ENCODE results near the gene PTPRK.

The PTPRK gene

GRCh38 chr6:128246472-128247260, 273.7 kb downstream of the PTPRK start:
- no peak for DNase-seq (ENCODE audit: low read depth)

GRCh38 chr6:128244751-128245405, 275.5 kb downstream of the PTPRK start:
- DNase-seq (ENCODE audit: low read depth) = no peak

GRCh38 chr6:128242765-128243403, 277.5 kb downstream of the PTPRK start:
- no peak for DNase-seq (ENCODE audit: low read depth)

DNA sequence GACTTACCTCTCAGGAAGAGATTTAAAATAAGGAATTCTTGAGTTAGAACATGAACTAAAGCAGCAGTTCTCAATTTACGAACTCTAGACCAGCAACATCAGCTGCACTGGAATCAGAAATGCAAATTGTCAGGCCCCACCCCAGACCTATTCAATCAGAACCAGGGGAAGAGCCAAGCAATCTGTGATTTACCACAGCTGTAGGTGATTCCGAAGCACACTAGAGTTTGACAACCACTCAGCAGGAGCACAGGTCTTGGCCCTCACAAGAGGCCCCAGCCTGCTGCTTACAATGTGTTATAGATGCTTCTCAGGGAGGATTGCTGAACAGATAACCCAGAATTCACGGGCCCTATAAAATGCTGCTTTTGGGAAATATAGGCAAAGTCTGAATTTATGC, 279.2 kb downstream of the PTPRK start:
- no peak for DNase-seq (ENCODE audit: low read depth)

DNA sequence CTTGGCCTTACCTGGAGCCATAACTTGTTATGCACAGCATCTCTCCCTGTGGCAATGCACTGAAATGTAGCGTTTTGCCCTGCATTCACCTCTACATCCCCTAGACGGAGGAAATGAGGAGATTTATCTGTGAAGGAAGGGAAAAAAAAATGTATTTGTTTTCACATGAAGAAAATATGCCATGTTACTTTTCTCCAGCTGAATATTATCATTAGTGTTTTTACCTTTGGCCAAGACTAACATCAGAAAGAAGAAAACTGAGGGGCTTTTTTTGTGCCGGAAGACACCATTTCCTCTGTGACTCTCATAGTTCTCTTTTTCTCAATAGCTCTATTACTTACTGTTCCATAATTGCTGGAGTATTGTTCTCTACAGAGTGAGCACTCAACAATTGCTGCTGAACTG, 280.4 kb downstream of the PTPRK start:
- DNase-seq (ENCODE audit: low read depth) = no peak

DNA sequence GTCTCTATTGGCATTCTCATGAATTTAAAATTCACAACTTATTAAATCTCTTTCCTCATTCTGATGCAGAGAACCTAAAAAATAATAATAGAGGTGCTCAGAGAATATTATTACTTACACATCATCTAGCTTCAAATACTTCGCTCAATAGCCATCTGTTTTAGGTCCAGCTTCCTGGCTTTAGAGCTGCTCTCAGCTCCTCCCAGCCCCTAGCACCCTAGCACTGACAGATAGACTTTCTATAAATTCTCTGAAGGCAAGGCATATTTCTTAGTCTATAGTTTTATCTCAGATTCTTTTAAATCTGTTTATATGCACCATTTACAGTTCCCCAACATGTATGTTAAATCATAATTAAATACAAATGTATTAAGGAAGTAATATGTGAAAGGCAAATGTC, 281.3 kb downstream of the PTPRK start:
- no peak for DNase-seq (ENCODE audit: low read depth)

DNA sequence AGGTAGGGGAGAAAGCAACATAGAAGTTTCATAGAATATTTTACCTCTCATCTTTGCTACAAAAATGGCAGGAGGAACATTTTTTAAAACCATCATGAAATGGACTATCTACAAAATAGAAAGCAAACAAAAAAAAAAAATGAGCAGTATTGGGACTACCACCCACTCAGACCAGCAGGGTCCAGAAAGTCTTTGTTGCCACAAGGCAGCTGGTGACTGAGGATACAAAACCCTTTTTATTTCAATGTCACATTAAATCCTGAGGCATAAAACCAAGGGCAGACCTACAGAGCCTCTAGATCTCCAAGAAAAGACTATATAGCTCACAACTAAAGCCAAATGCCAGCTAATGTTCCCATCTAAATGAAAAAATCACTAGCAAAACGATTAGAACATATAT, 282.2 kb downstream of the PTPRK start:
- DNase-seq (ENCODE audit: low read depth) = no peak

DNA sequence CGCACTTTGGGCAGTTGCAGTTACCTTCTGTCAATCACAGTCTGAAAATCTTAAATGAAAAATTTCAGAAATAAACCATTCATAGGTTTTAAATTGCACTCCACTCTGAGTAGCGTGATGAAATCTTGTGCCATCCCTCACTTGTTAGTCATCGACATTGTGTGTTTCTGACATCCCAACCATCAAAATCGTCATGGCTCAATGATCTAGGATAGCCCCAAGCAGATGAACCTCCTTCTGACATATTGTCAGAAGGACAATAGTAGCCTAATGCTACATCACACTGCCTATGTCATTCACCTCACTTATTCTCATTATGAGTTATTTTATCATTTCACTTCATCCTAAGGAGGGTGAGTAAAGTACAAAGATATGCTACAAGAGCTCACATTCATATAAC, 284.8 kb downstream of the PTPRK start:
- no peak for DNase-seq (ENCODE audit: low read depth)

DNA sequence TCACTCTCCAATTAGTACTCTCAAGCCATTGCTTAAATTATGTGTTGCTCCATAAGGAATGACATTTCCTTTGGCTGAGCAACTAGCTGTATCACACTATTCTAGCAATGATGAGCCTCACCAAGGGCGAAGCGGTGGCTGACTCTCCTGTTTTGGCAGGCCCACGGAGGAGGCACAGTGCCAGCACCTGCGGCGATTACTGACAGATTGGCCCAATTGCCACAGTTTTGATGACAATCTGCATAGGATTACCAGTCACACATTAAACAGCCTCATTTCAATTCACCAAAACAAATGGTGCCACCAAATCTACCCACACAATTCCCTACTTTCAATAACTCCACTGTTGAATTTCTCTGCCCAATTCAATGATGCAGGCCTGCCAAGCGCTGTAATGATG, 286.9 kb downstream of the PTPRK start:
- no peak for DNase-seq (ENCODE audit: low read depth)

DNA sequence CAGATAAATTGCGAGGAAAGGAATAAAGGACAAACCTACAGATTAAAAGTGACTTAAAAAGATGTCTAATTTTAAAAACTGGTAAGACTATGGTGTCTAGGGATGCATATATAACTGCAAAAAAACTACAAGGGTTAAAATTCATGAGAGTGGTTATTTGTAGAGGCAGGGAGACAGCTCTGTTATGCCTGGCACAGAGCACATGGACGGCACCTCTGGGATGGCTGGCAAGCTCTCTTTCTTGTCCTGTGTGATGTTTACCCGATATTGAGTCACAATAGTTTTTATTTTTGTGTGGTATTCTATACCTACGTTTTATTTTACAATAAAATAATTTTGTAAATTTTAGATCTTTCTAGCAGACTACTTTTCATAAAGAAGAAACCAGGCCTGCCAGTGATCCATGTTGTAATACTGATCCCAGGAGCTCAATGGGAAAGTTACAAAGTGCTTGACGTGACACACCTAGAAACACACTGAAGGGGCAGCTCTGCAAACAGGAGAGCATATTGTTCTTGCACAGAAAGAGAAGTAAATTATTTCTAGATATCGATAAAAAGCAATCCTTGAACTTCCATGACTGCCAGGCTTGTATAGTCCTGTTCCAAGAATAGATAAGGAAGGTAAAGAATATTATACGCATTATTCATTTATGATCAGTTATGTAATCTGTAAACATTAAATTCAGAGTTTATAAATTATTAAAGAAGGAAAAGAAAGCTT, 290.0 kb downstream of the PTPRK start:
- DNase-seq (ENCODE audit: low read depth) = no peak

DNA sequence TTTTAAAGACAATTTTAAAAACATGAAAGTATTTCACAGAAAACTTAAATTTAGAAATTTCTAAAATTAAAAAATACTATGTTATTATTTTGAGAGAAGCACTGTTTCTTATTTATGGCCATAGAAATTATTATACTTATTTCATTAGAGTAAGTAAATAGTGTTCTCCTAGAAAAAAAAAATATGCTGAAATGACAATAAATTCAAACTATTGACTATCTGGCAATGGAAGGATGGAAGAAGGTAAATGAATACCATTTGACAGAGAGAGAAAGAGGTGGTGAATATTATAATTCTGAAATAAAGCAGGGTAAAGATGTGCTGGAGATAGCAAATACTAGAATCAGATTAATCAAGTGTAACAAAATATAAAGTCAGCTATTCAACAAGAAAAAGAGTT, 294.8 kb downstream of the PTPRK start:
- no peak for DNase-seq (ENCODE audit: low read depth)

GRCh38 chr6:128216917-128217316, 303.5 kb downstream of the PTPRK start:
- DNase-seq (ENCODE audit: low read depth) = no peak

GRCh38 chr6:128209771-128210170, 310.6 kb downstream of the PTPRK start:
- DNase-seq (ENCODE audit: low read depth) = no peak

DNA sequence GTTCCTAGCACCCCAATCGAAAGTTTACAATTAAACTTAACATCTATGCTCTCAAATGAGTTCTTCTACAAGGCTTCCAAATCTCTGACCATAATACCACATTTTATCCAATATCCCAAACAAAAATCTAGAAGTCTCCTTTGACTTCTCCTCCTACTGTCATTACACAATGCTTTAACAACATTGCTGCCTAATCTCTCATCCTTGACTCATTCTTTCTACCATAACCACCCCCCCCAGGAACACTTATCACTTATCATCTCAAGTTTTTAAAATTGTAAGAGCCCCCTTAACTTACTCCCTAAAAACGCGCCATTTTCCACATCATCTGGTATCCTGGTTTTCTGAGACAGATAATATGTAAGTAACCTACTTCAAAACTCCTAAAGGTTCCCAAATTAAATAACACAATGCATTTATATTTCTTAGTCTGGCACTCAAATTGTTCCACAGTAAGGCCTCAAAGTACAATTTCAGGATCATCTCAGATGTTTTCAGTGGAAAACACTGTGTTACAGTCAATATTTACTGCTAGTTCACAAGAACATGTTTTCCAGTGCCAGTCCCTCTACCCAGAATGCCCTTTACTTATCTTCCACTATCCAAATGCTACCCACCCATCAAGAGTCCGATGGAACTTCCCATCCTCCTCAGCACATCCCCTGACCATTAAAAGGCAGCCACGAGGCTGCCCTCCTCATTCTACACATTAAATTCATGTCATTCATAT, 311.4 kb downstream of the PTPRK start:
- DNase-seq (ENCODE audit: low read depth) = no peak

DNA sequence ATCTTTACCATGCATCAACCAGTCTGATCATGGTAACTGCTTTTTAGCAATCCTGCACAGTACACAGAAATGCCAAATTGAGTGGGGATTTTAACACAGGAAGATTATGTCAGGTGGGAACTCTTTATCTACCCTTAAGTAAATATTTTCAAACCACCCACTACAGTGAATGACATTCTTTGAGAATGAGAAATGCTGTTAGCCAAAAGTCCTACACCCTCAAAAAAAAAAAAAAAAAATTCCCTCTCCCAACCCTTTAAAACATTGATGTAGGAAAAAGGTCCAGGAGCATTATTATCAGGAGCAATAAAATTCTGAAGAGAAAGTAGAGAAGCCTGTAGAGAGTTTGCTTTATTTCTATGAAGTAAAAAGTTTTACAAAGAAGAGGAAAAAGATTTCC, 312.3 kb downstream of the PTPRK start:
- DNase-seq (ENCODE audit: low read depth) = no peak

DNA sequence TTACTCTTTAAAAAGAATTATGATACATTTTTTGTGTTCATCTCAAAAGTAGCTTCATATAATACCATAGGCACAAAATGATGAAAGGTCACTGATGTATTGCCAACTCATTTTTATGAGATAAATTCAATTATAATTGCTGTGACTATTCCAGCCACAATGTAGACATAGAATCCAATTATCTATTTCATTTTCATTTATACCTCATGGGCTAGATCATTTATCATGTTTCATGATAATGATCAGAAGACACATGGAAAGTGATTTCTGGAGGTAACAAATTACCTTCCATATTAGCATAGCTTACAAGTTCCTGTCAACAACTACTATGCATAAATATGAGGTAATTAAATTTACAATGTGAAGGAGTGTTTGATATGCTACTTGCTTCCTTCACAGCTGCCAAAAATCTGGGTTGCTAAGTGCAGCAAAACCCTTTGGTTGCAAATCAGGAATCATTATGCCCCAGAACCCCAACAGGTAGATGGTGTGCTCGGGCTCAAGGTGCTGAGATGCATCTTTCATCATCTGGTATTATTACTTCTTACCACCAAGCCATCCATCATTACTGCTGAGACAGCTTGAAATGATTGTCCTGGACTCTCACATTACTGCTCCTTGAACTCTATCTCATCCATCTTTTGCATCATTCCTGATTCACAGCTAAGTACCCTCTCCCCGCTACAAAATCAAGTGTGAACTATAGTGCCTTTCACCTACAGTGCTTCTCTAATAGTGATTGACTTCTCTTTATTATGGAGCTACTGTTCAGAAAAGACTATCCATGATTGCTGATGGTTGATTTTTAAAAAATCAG, 313.6 kb downstream of the PTPRK start:
- no peak for DNase-seq (ENCODE audit: low read depth)

DNA sequence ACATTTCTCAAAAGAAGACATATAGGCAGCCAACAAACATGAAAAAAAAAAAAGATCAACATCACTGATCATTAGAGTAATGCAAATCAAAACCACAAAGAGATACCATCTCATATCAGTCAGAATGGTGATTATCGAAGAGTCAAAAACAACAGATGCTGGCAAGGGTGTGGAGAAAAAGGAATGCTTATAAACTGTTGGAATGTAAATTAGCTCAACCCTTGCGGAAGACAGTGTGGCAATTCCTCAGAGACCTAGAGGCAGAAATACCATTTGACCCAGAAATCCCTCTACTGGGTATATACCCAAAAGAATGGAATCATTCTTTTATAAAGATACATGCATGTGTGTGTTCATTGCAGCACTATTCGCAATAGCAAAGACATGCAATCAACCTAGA, 315.8 kb downstream of the PTPRK start:
- DNase-seq (ENCODE audit: low read depth) = no peak

- DNase-seq (ENCODE audit: low read depth) = no peak
Measured at GRCh38 chr6:128202169-128202765, 318.1 kb downstream of the PTPRK start.

DNA sequence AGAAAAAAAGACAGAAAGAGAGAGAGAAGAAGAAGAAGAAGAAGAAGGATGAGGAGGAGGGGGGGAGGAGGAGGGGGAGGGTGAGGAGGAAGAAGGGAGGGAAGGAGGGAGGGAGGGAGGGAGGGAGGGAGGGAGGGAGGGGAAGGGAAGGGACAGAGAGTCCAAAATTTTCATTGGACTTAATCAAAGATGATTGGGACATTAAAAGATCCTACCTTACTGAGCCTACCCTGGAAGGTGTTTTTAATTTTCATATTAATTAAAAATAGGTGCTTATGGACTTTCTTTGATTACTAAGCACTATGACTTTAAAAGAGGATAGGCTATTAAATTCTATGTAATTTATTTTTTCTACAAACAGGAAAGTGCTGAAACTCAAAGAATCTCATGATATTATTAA, 319.6 kb downstream of the PTPRK start:
- no peak for DNase-seq (ENCODE audit: low read depth)

DNA sequence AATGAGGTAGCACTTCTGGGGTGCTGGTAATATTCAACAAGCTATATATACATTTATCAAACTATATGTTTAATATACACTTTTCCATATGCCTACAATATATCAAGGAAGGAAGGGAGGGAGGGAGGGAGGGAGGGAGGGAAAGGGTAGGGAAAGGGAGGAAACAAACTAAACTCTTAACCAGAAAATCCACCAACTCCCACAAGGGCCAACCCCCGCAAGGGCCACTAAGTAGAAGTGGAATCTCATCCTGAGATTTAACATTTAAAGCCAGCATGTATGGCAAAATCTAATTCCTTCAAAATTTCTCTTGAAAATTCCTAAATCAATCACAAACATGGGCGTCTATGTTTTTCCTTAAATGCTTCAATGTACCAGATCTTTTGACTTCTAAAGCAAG, 320.9 kb downstream of the PTPRK start:
- no peak for DNase-seq (ENCODE audit: low read depth)

DNA sequence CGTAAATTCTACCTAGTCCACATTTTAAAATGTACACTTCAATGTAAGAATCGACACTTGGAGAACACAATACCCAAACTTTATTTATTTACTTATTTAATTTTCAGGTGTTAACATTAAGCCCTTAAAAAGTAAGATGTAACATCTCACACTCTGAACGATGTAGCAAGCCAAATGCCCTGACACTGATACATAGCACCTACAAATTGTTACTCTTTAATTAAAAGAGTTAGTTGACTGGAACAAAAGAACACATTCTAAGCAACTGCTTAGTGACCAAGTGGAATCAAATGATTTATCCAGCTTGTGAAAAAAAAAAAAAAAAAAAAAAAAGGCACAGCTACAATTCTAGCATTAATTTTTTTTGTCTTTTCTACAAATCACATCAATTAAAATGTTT, 327.4 kb downstream of the PTPRK start:
- DNase-seq (ENCODE audit: low read depth) = no peak

Data from activated T-cell treated with anti-CD3 and anti-CD28 coated beads for 48 hours (primary cell).